ENCODE results near the gene OR4E1.
"Not testable (repeated sequence)": the region's sequence is repeated elsewhere in the genome, so short reads cannot be mapped to it uniquely, and the experiment has no call there.

The OR4E1 gene

GRCh38 chr14:21654215-21654614, 19.4 kb downstream of the OR4E1 start:
- H3K4me1 ChIP-seq (ENCODE audit: control insufficient read depth, insufficient read depth, low read length), result no peaks in the 10 kb centered on the region; the same call in 1 of the 2 replicates
- H3K9me3 ChIP-seq (ENCODE audit: control insufficient read depth, insufficient read depth, low read length), result no peaks in the 10 kb centered on the region
- no peaks in the 10 kb centered on the region for H3K27me3 ChIP-seq (ENCODE audit: control insufficient read depth, insufficient read depth, low read length)
- H3K27ac ChIP-seq (ENCODE audit: low read length), result no peak overlapping the region
- no peak overlapping the region for H3K4me3 ChIP-seq (ENCODE audit: low read length)
- WGBS (ENCODE audit: insufficient coverage, insufficient read length), result no CpG with 5 or more reads among the region's 5 CpGs
- DNase-seq (ENCODE audit: low read depth, low spot score), result no peak
- H3K36me3 ChIP-seq (ENCODE audit: control insufficient read depth, insufficient read depth, low read length), result no peaks in the 10 kb centered on the region

GRCh38 chr14:21653331-21653885, 20.2 kb downstream of the OR4E1 start, which contains the start of gene OR4E2:
Gene OR4E2 (plus strand): TSS chr14:21653835. CDS start chr14:21665083, 11,248 bp downstream.
- DNase-seq (ENCODE audit: low read depth, low spot score), result no peak
- Histone ChIP-seq H3K36me3 (ENCODE audit: control insufficient read depth, insufficient read depth, low read length) (no peaks in the 10 kb centered on the region), H3K4me1 (ENCODE audit: control insufficient read depth, insufficient read depth, low read length) (no peaks in the 10 kb centered on the region; the same call in 1 of the 2 replicates), H3K27ac (ENCODE audit: low read length) (no peak within 1 kb of the TSS), H3K27me3 (ENCODE audit: control insufficient read depth, insufficient read depth, low read length) (no peaks in the 10 kb centered on the region), H3K9me3 (ENCODE audit: control insufficient read depth, insufficient read depth, low read length) (no peaks in the 10 kb centered on the region), H3K4me3 (ENCODE audit: low read length) (no peak within 1 kb of the TSS)
- WGBS (ENCODE audit: insufficient coverage, insufficient read length), result no CpG with 5 or more reads among the region's 2 CpGs

- WGBS (ENCODE audit: insufficient coverage, insufficient read length), result no CpG with 5 or more reads among the region's 1 CpG
- DNase-seq (ENCODE audit: low read depth, low spot score), result no peak
- Histone ChIP-seq H3K27me3 (ENCODE audit: control insufficient read depth, insufficient read depth, low read length) (no peaks in the 10 kb centered on the region), H3K27ac (ENCODE audit: low read length) (no peak overlapping the region), H3K4me3 (ENCODE audit: low read length) (no peak overlapping the region), H3K9me3 (ENCODE audit: control insufficient read depth, insufficient read depth, low read length) (no peaks in the 10 kb centered on the region), H3K4me1 (ENCODE audit: control insufficient read depth, insufficient read depth, low read length) (no peaks in the 10 kb centered on the region; the same call in 1 of the 2 replicates), H3K36me3 (ENCODE audit: control insufficient read depth, insufficient read depth, low read length) (no peaks in the 10 kb centered on the region)
Observed at GRCh38 chr14:21652209-21652808, 21.3 kb downstream of the OR4E1 start.

GRCh38 chr14:21647380-21647779, 26.2 kb downstream of the OR4E1 start:
- no peak for DNase-seq (ENCODE audit: low read depth, low spot score)
- H3K27ac ChIP-seq (ENCODE audit: low read length), result no peak overlapping the region

GRCh38 chr14:21643407-21643806, 30.2 kb downstream of the OR4E1 start:
- no peak overlapping the region for H3K27ac ChIP-seq (ENCODE audit: low read length)
- H3K4me3 ChIP-seq (ENCODE audit: low read length), result no peak overlapping the region
- no peaks in the 10 kb centered on the region for H3K9me3 ChIP-seq (ENCODE audit: control insufficient read depth, insufficient read depth, low read length)
- peaks cover 4% of the 10 kb centered on the region for H3K4me1 ChIP-seq (ENCODE audit: control insufficient read depth, insufficient read depth, low read length)
- no peak for DNase-seq (ENCODE audit: low read depth, low spot score)
- no peaks in the 10 kb centered on the region for H3K36me3 ChIP-seq (ENCODE audit: control insufficient read depth, insufficient read depth, low read length)
- WGBS (ENCODE audit: insufficient coverage, insufficient read length), result no CpG with 5 or more reads among the region's 5 CpGs
- no peaks in the 10 kb centered on the region for H3K27me3 ChIP-seq (ENCODE audit: control insufficient read depth, insufficient read depth, low read length)

More at GRCh38 chr14:21647380-21647779, 26.2 kb downstream of the OR4E1 start:
- H3K36me3 ChIP-seq (ENCODE audit: control insufficient read depth, insufficient read depth, low read length), result no peaks in the 10 kb centered on the region
- H3K4me1 ChIP-seq (ENCODE audit: control insufficient read depth, insufficient read depth, low read length), result peaks cover 4% of the 10 kb centered on the region
- no peaks in the 10 kb centered on the region for H3K9me3 ChIP-seq (ENCODE audit: control insufficient read depth, insufficient read depth, low read length)
- no peaks in the 10 kb centered on the region for H3K27me3 ChIP-seq (ENCODE audit: control insufficient read depth, insufficient read depth, low read length)
- H3K4me3 ChIP-seq (ENCODE audit: low read length), result no peak overlapping the region

- Histone ChIP-seq H3K27me3 (ENCODE audit: control insufficient read depth, insufficient read depth, low read length) (no peaks in the 10 kb centered on the region), H3K4me1 (ENCODE audit: control insufficient read depth, insufficient read depth, low read length) (peaks cover 4% of the 10 kb centered on the region), H3K4me3 (ENCODE audit: low read length) (no peak overlapping the region), H3K9me3 (ENCODE audit: control insufficient read depth, insufficient read depth, low read length) (no peaks in the 10 kb centered on the region), H3K36me3 (ENCODE audit: control insufficient read depth, insufficient read depth, low read length) (no peaks in the 10 kb centered on the region), H3K27ac (ENCODE audit: low read length) (no peak overlapping the region)
- no CpG with 5 or more reads among the region's 3 CpGs for WGBS (ENCODE audit: insufficient coverage, insufficient read length)
- DNase-seq (ENCODE audit: low read depth, low spot score), result no peak
Observed at GRCh38 chr14:21642683-21643082, 30.9 kb downstream of the OR4E1 start.

- H3K27ac ChIP-seq (ENCODE audit: low read length), result no peak within 1 kb of the TSS
- no peaks in the 10 kb centered on the region for H3K27me3 ChIP-seq (ENCODE audit: control insufficient read depth, insufficient read depth, low read length)
- H3K4me1 ChIP-seq (ENCODE audit: control insufficient read depth, insufficient read depth, low read length), result no peaks in the 10 kb centered on the region
- no peak for DNase-seq (ENCODE audit: low read depth, low spot score)
- WGBS (ENCODE audit: insufficient coverage, insufficient read length), result no CpG with 5 or more reads among the region's 4 CpGs
- no peaks in the 10 kb centered on the region for H3K9me3 ChIP-seq (ENCODE audit: control insufficient read depth, insufficient read depth, low read length)
- no peaks in the 10 kb centered on the region for H3K36me3 ChIP-seq (ENCODE audit: control insufficient read depth, insufficient read depth, low read length)
- H3K4me3 ChIP-seq (ENCODE audit: low read length), result no peak within 1 kb of the TSS
Observed at GRCh38 chr14:21634840-21635239, 38.8 kb downstream of the OR4E1 start, which contains the start of gene OR10G2. Gene OR10G2 (minus strand): TSS chr14:21634940. CDS start chr14:21634842, 98 bp downstream.

GRCh38 chr14:21631084-21631483, 42.5 kb downstream of the OR4E1 start:
- H3K4me3 ChIP-seq (ENCODE audit: low read length), result no peak overlapping the region
- H3K27ac ChIP-seq (ENCODE audit: low read length), result no peak overlapping the region
- no peak for DNase-seq (ENCODE audit: low read depth, low spot score)
- no peaks in the 10 kb centered on the region for H3K27me3 ChIP-seq (ENCODE audit: control insufficient read depth, insufficient read depth, low read length)
- WGBS (ENCODE audit: insufficient coverage, insufficient read length), result no CpG with 5 or more reads among the region's 3 CpGs
- no peaks in the 10 kb centered on the region for H3K9me3 ChIP-seq (ENCODE audit: control insufficient read depth, insufficient read depth, low read length)
- no peaks in the 10 kb centered on the region for H3K4me1 ChIP-seq (ENCODE audit: control insufficient read depth, insufficient read depth, low read length)
- no peaks in the 10 kb centered on the region for H3K36me3 ChIP-seq (ENCODE audit: control insufficient read depth, insufficient read depth, low read length)

- H3K36me3 ChIP-seq (ENCODE audit: control insufficient read depth, insufficient read depth, low read length); H3K27ac ChIP-seq (ENCODE audit: low read length); H3K9me3 ChIP-seq (ENCODE audit: control insufficient read depth, insufficient read depth, low read length); H3K27me3 ChIP-seq (ENCODE audit: control insufficient read depth, insufficient read depth, low read length); DNase-seq (ENCODE audit: low read depth, low spot score); H3K4me1 ChIP-seq (ENCODE audit: control insufficient read depth, insufficient read depth, low read length); H3K4me3 ChIP-seq (ENCODE audit: low read length): not testable (repeated sequence)
- WGBS (ENCODE audit: insufficient coverage, insufficient read length), result no CpG with 5 or more reads among the region's 1 CpG
Observed at GRCh38 chr14:21630503-21630902, 43.1 kb downstream of the OR4E1 start.

- Histone ChIP-seq H3K4me3 (ENCODE audit: low read length) (no peak overlapping the region), H3K4me1 (ENCODE audit: control insufficient read depth, insufficient read depth, low read length) (no peaks in the 10 kb centered on the region), H3K36me3 (ENCODE audit: control insufficient read depth, insufficient read depth, low read length) (no peaks in the 10 kb centered on the region), H3K27ac (ENCODE audit: low read length) (no peak overlapping the region), H3K9me3 (ENCODE audit: control insufficient read depth, insufficient read depth, low read length) (no peaks in the 10 kb centered on the region), H3K27me3 (ENCODE audit: control insufficient read depth, insufficient read depth, low read length) (no peaks in the 10 kb centered on the region)
- WGBS (ENCODE audit: insufficient coverage, insufficient read length), result no CpG with 5 or more reads among the region's 3 CpGs
- no peak for DNase-seq (ENCODE audit: low read depth, low spot score)
Observed at GRCh38 chr14:21626491-21627230, 47.0 kb downstream of the OR4E1 start.
